Measurements from ENCODE around the gene EHMT1.

The EHMT1 gene

DNA sequence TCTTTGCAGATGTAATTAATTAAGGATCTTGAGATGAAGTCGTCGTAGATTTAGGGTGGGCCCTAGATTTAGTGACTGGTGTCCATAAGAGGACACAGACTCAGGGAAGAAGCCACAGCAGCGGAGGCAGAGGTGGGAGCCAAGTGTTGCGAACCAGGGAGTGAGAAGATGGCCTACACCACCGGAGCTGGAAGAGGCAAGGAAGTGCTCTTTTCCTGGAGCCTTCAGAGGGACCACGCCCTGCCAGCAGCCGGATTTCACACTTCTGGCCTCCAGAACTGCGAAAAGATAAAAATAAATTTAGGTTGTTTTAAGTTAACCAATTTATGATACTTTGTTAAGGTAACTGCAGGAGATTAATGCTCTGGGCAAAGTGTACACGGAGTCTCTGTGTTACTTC is 30.7 kb downstream of the EHMT1 start:
- H3K27ac ChIP-seq (ENCODE audit: low read depth, low read length, poor library complexity, severe bottlenecking) = peak overlapping the region; percentile 10
- H2AFZ ChIP-seq (ENCODE audit: low read length) = no peak overlapping the region
- H3K4me2 ChIP-seq (ENCODE audit: low read length) = no peak overlapping the region
- no peaks in the 10 kb centered on the region for H3K27me3 ChIP-seq (ENCODE audit: insufficient read depth, low read length)
- H3K4me3 ChIP-seq (ENCODE audit: low read depth, low read length, poor library complexity, severe bottlenecking) = no peak overlapping the region
- H3K36me3 ChIP-seq (ENCODE audit: insufficient read depth, low read length) = peaks cover 53% of the 10 kb centered on the region
- peaks cover 56% of the 10 kb centered on the region for H3K79me2 ChIP-seq (ENCODE audit: insufficient read depth, low read length)
- H3K4me1 ChIP-seq (ENCODE audit: insufficient read depth, low read length, severe bottlenecking) = peaks cover 16% of the 10 kb centered on the region
- H4K20me1 ChIP-seq (ENCODE audit: insufficient read depth, low read length) = no peaks in the 10 kb centered on the region
- H3F3A ChIP-seq (ENCODE audit: insufficient read depth, low read length) = no peaks in the 10 kb centered on the region
- H3K9ac ChIP-seq (ENCODE audit: low read length) = no peak overlapping the region
- no peaks in the 10 kb centered on the region for H3K9me3 ChIP-seq (ENCODE audit: low read length)
- no peaks in the 10 kb centered on the region for H3K9me2 ChIP-seq (ENCODE audit: low read depth, low read length)
- TF ChIP-seq EZH2 (IDR thresholded peaks at IDR 0.05; ENCODE audit: borderline replicate concordance, low read length) = no peak
- TF ChIP-seq, protein P1, sequence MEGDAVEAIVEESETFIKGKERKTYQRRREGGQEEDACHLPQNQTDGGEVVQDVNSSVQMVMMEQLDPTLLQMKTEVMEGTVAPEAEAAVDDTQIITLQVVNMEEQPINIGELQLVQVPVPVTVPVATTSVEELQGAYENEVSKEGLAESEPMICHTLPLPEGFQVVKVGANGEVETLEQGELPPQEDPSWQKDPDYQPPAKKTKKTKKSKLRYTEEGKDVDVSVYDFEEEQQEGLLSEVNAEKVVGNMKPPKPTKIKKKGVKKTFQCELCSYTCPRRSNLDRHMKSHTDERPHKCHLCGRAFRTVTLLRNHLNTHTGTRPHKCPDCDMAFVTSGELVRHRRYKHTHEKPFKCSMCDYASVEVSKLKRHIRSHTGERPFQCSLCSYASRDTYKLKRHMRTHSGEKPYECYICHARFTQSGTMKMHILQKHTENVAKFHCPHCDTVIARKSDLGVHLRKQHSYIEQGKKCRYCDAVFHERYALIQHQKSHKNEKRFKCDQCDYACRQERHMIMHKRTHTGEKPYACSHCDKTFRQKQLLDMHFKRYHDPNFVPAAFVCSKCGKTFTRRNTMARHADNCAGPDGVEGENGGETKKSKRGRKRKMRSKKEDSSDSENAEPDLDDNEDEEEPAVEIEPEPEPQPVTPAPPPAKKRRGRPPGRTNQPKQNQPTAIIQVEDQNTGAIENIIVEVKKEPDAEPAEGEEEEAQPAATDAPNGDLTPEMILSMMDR (IDR thresholded peaks at IDR 0.05; ENCODE audit: low read length) = no peak

DNA sequence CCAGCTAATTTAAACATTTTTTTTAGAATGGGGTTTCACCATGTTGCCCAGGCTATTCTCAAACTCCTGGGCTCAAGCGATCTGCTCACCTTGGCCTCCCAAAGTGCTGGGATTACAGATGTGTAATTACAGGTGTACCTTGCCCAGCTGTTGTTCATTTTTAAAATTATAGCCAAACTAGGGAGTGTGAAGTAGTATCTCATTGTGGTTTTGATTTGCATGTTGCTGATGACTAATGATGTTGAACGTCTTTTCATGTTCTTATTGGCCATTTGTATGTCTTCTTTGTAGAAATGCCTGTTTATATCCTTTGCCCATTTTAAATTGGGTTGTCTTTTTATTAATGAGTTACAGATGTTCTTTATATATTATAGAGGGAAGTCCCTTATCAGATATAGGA is 31.5 kb downstream of the EHMT1 start:
- peaks cover 52% of the 10 kb centered on the region for H3K79me2 ChIP-seq (ENCODE audit: insufficient read depth, low read length)
- peak overlapping the region; percentile 42 for H3K27ac ChIP-seq (ENCODE audit: low read depth, low read length, poor library complexity, severe bottlenecking)
- no peak overlapping the region for H3K4me2 ChIP-seq (ENCODE audit: low read length)
- H3F3A ChIP-seq (ENCODE audit: insufficient read depth, low read length) = no peaks in the 10 kb centered on the region
- H3K27me3 ChIP-seq (ENCODE audit: insufficient read depth, low read length) = no peaks in the 10 kb centered on the region
- H3K9ac ChIP-seq (ENCODE audit: low read length) = no peak overlapping the region
- peaks cover 53% of the 10 kb centered on the region for H3K36me3 ChIP-seq (ENCODE audit: insufficient read depth, low read length)
- TF ChIP-seq EZH2 (IDR thresholded peaks at IDR 0.05; ENCODE audit: borderline replicate concordance, low read length) = no peak
- TF ChIP-seq, protein P1 (IDR thresholded peaks at IDR 0.05; ENCODE audit: low read length) = no peak
- H2AFZ ChIP-seq (ENCODE audit: low read length) = no peak overlapping the region
- peaks cover 16% of the 10 kb centered on the region for H3K4me1 ChIP-seq (ENCODE audit: insufficient read depth, low read length, severe bottlenecking)
- H4K20me1 ChIP-seq (ENCODE audit: insufficient read depth, low read length) = no peaks in the 10 kb centered on the region
- no peak overlapping the region for H3K4me3 ChIP-seq (ENCODE audit: low read depth, low read length, poor library complexity, severe bottlenecking)
- no peaks in the 10 kb centered on the region for H3K9me3 ChIP-seq (ENCODE audit: low read length)
- H3K9me2 ChIP-seq (ENCODE audit: low read depth, low read length) = no peaks in the 10 kb centered on the region

DNA sequence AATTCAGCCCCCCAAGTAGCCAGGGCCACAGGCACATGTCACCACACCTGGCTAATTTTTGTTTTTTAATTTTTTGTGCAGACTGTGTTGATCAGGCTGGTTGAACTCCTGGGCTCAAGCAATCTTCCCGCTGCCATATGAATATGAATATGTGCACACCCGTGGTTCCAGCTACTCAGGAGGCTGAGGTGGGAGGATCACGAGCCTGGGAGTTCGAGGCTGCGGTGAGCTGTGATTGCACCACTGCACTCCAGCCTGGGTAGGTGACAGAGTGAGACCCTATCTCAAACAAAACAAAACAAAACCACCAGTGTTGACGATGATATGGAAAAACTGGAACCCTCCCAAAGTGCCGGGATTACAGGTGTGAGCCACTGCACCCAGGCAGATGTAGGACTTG is 32.0 kb downstream of the EHMT1 start:
- Histone ChIP-seq H4K20me1 (ENCODE audit: insufficient read depth, low read length) (no peaks in the 10 kb centered on the region), H3K4me3 (ENCODE audit: low read depth, low read length, poor library complexity, severe bottlenecking) (no peak overlapping the region), H3K9ac (ENCODE audit: low read length) (no peak overlapping the region), H3K27ac (ENCODE audit: low read depth, low read length, poor library complexity, severe bottlenecking) (peak overlapping the region; percentile 42), H3K9me3 (ENCODE audit: low read length) (no peaks in the 10 kb centered on the region), H3K9me2 (ENCODE audit: low read depth, low read length) (no peaks in the 10 kb centered on the region), H3K36me3 (ENCODE audit: insufficient read depth, low read length) (peaks cover 57% of the 10 kb centered on the region), H3K79me2 (ENCODE audit: insufficient read depth, low read length) (peaks cover 47% of the 10 kb centered on the region), H3K27me3 (ENCODE audit: insufficient read depth, low read length) (no peaks in the 10 kb centered on the region), H3F3A (ENCODE audit: insufficient read depth, low read length) (no peaks in the 10 kb centered on the region), H3K4me1 (ENCODE audit: insufficient read depth, low read length, severe bottlenecking) (peaks cover 16% of the 10 kb centered on the region), H2AFZ (ENCODE audit: low read length) (no peak overlapping the region), H3K4me2 (ENCODE audit: low read length) (no peak overlapping the region)
- TF ChIP-seq, protein P1 (IDR thresholded peaks at IDR 0.05; ENCODE audit: low read length) = no peak

Measured in OCI-LY1 (cell line).